Measurements from ENCODE around the gene RAB13. TPM values are rescaled to one million over a fixed set of nuclear protein-coding genes. Genes with fewer than 3 reads are reported as not detected.

Gene RAB13
- total RNA-seq, 1 donor from 2014 or later: 35.4 TPM

DNA sequence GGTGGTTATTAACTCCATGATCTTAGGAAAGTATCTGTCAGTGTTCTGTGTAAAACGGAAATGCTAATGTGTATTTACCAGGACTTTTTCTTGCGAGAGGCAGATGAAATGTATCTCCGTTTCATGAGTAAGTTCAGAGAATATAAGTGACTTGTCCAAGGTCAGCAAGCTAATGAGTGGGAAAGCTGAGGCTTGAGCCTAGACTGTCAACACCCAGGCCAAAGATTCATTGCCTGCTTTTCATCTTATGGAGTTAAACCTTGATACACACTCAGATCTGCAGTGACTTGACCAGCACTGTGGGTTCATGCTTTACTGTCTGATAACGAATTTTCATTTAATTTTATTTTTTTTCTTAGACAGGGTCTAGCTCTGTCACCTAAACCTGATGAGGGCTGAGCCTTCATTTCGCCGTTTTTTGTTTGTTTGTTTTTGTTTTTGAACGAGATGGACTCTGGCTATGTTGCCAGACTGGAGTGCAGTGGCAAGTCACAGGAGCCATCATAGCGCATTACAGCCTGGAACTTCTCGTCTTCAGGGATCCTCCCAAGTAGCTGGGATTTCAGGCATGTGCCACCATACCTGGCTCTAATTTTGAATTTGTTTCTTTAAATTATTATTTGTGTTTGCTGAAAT, 7.7 kb downstream of the RAB13 start:
- DNase-seq (ENCODE audit: low read depth in 2 of 2): no peak

DNA sequence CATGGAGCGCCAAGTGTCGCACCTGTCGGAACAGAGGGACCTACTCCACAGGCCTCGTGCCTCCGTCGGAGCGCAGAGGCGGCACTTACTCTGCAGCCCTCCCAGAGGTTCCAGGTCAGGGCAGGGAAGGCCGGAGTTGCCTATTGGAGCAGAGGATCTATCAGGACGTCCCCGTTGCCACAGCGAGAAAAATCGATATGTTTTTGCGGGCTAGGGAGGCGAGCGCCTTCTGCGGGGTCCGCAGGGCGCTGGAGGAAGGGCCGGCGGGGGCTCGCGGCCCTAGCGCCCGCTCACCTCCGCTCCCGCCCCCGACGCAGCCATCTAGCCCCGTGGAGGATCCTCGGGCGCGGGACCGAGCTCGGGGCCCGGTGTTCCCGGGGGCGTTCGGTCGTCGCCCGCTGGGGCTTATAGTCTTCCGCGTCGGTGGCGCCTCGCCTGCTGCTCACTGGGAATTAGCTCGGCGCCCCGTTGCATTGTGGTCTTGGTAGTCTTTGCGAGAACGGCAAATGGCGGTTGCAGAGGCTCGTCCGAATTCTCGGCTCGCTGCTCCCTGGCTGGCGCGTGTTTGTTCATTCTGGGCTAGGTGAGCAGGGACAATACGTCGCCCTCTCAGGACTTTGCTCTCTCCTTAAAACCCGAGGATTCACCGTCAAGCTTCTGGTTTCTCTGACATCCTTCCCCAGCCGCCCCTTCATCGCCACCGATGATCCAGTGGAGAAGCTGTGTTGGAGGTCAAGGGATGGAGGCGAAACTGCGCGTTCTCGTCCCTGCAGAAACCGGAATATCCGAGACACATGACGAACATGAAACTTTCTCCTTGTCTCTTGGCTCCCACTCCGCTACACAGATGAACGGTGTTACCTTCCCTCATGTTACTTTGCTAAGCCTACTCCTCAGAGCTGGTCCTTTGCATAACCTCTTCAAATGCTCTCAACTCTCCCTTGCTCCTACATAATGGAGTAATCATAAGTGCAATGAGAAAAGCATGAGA, 8.6 kb downstream of the RAB13 start, which contains the start of gene JTB:
Gene JTB, minus strand, starts transcription at position 425 of the 991 bp plus-strand sequence. Its CDS starts 422 bp downstream, at position 3.
- DNase-seq (ENCODE audit: low read depth in 2 of 2): peak; percentile 55 to 89

DNA sequence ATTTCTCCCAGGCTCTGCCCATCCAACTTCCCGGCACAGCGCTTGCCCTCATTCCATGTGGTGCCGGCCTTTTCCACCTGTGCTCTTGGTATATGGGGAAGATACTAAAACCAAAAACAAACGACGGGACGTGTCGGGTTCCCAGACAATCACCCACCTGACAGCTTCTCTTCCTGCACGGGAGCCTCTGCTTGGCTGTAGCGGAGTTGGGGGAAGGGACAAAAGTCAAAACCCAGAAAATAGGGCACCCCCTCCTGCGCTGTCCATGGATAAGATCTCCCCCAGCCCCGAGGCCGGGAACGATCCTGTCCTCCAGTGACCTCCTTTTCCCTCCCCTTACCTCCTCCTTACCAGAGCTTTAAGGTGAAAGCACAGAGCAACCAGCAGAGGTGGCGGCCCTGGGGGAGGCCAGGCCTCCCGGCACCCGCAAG, 9.3 kb downstream of the RAB13 start:
- no peak for DNase-seq (ENCODE audit: low read depth in 2 of 2)

DNA sequence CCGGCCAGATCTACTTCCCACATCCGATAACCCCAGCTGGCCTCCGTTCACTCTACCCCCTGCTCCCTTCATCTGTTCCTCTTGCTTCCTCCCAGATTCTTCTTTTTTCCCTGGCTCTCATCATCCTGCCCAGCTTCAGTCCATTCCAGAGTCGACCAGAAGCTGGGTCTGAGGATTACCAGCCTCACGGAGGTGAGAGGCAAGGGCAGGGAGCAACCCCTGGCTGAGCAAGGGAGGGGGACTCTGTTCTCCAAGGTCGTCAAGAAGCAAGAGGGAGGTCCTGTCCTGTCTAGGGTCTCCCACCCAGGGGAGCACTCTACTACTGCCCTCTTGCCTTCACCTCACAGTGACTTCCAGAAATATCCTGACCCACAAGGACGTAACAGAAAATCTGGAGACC, 12.6 kb downstream of the RAB13 start:
- no peak for DNase-seq (ENCODE audit: low read depth in 2 of 2)

DNA sequence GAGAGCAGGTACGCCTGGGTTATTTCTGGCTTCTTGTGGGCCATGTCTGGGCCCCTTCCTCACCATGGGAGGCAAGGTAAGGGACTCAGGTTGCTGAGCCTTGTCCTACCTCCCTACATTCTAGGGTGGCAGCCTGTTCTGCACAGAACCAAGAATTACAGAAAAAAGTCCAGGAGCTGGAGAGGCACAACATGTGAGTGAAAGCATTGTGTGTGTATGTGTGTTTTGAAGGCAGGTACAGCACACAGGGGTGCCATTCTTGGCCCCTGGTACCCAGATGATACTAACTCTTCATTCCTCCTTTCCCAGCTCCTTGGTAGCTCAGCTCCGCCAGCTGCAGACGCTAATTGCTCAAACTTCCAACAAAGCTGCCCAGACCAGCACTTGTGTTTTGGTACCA, 13.1 kb downstream of the RAB13 start:
- no peak for DNase-seq (ENCODE audit: low read depth in 2 of 2)

DNA sequence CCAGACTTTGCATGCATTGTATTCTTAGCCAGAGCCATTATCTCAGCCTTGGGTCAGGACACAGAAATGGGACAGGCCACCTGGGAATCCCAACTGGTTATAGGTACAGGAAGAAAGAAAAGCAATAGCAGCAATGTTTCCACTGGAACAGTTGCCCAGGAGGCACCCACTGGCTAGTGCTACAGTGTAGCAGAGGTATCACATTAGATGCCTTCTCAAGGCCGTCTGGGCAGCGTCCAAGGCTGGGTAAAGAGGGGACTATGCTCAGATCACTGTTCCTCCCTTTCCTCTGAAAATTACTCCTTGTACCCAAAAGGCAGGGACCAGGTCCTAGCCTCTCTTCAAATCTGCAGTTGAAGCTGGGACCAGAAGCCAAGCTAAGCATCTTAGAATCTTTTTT, 15.8 kb downstream of the RAB13 start:
- DNase-seq (ENCODE audit: low read depth in 2 of 2): no peak

DNA sequence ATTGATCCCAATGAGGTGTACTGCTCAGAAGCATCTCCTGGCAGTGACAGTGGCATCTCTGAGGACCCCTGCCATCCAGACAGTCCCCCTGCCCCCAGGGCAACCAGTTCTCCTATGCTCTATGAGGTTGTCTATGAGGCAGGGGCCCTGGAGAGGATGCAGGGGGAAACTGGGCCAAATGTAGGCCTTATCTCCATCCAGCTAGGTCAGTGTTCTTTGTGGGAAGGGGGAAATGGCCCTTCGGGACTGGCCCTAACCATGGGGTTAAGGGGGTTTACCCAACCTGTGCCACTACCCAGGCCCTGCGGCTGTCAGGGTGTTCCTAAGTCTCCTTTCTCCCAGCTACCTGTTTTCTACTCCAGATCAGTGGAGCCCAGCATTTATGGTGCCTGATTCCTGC, 17.2 kb downstream of the RAB13 start:
- no peak for DNase-seq (ENCODE audit: low read depth in 2 of 2)

DNA sequence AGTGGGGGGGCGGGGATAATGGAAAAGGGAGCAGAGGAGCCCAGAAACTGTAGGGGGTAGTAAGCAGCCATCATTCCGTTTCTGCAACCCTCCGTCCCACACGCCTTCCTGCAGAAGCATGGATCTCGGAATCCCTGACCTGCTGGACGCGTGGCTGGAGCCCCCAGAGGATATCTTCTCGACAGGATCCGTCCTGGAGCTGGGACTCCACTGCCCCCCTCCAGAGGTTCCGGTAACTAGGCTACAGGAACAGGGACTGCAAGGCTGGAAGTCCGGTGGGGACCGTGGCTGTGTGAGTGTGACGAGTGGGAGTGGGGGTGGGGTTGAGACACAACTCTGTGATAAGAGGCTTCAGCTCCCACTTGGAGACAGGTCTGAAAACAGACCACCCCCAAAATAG, 17.7 kb downstream of the RAB13 start:
- DNase-seq (ENCODE audit: low read depth in 2 of 2): no peak

DNA sequence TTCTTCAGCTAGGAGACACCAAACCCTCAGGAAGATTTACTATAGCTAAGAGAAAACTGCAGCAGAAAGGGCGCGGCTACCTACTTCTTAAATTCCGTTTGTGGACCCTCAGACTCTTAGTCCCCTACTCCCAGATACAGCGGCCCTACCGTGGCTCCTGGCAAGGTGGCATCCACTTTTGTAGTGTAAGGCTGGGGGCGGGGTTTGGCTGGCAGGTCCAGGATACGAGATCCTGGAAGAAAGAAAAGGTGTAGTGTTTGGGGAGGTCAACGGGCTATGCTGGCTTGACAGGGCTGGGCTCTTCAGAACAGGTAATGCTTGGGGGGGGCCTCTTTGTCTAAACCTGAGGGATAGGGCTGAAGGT, 18.2 kb downstream of the RAB13 start:
- DNase-seq (ENCODE audit: low read depth in 2 of 2): no peak

DNA sequence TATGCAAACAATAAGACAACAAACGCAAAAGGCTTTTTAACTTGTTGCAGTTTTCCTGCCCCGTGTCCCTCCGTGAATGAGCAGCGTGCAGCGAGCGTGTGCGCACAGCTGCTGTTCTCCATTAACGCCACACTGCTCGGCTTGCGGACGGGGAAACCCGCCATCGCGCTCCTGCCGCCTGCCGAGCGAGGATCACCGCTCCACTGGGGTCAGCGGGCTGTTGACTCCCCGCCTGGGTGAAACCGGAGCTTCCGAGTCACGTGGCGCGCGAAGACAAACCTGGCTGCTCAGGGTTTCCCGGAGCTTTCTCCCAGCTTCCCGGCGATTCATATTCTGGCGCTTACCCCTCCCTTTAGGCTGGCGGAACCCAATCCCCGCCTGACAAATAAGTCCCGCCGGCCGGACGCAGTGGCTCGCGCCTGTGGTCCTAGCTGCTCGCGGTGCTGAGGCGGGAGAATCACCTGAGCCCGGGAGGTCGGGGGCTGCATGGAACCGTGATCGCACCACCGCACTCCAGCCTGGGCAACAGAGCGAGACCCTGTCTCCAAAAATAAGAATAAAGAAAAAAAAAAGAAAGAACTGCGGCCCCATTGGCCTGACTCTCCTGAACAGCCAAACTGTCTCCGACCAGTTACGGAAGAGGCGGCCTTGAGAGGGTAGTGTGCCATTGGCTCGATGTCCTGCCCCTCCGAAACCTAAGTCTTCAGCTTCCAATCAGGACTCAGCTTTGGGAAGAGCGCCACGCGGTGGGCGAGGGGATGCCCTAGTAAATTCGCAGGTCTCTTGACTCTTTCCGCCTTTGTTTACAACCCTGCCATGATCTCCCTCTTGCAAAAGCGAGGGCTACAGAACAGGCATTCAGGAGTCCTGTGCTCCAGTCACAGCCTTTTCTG, 18.8 kb downstream of the RAB13 start, which contains the start of gene CREB3L4:
Gene CREB3L4, plus strand, starts transcription at position 796 of the 893 bp plus-strand sequence. CDS start 624 bp downstream, outside the sequence.
- DNase-seq (ENCODE audit: low read depth in 2 of 2): peak; percentile 95 to 99

DNA sequence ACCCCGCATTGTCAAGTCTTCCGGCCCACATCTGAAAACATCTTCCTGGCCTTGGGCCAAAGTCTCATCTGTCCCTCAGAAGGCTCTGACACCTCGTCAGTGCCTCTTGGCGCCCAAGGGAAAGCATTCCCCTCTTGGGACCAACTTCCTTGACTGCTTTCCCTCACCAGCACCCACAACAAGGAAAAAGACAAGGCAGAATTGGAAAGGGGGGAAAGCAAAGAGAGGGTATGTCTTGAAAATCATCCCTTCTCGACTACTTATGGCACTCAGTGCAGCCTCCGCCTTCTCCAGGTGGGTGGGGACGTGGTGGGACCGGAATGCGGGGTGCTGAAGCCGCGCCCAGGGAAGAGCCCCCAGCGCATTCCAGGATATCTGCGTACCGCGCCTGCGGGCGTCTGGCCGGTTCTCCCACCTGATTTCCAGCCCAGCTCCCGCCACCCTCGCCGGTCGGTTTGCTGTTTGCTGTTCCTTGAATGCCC, 22.2 kb downstream of the RAB13 start:
- peak in 1 of 2 donors; percentile 45 for DNase-seq (ENCODE audit: low read depth in 2 of 2)

DNA sequence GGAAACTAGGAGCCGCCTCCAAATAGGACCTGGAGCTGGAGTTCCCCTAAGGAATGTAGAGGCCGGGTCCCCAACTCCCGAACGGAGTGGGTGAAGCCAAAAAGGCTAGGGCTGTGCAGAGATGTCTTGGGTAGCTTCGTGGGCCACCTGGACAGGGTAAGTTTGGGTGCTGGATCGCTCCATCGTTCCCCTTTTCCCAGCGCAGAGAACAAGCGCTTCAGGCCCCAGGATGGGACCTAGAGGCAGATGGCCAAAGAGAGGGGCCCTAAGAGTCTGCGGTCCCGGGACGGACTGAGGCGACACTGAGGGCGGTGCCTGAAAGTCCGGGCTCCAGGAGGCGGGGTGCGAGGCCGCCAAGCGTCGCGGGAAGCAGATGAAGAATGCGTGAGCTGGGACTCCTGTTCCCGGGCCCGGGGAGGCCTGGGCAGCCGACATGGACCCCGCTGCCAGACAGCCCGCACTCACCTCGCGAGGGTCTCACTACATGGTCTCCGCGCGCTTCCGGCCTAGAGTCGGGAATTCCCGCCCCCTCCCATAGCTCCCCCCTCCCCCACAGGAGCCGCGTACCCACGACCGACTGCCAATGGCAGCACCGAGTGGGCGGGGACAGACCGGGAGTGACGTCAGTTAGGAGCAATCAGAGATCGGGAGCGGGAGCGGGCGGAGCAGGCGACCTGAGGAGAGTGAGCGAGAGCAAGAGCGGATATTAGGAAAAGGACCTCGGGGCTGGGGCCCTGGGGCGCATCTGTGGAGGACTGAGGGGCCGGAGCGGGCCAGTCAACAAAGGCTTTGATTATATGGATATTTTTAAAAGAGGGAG, 22.9 kb downstream of the RAB13 start, which contains the start of gene SLC39A1:
Gene SLC39A1, minus strand, starts transcription at position 508 of the 820 bp plus-strand sequence. CDS start 822 bp downstream, outside the sequence.
- peak; percentile 94 to 98 for DNase-seq (ENCODE audit: low read depth in 2 of 2)

DNA sequence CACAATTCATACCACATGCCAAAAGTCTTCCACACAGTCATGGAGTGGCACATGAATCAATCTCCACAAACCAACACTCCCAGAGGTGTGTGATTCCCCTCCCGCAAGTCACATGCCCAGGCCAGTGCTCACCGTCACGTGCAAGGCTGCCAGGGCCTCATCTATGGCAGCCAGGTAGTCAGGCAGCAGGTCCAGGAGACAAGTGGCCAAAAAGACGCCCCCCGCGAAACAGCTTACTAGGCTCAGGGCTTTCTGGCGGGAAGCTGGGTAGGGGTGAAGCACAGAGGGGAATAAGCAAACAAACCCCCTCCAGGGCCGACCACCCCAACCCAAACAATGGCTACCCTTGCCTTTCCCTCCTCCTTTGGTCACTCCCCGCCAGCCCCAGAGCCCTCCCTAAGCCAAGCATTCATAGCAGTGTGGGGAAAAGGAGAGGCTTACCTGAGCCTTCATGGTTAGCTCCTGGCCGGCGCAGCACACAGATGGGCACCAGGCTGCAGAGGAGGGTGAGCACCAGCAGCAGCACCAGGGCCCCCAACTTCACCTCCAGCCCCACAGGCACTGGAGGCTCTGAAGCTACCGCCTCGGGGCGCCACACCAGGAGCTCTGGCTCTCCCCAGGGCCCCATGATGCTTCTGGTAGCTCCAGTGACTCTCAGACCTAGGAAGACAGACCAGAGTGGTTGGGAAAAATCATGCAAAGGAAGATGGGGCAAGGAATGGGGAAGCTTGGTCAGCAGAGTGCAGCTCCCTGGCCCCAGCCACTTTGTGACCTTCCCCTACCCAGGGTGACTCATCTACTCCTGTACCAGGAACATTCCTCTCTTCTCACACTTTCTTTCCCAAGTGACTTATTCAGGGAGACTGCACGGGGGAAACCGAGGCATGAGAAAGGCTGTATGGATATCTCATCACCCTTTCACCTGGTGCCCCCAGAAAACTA, 23.8 kb downstream of the RAB13 start:
- peak in 1 of 2 donors; percentile 58 for DNase-seq (ENCODE audit: low read depth in 2 of 2)

DNA sequence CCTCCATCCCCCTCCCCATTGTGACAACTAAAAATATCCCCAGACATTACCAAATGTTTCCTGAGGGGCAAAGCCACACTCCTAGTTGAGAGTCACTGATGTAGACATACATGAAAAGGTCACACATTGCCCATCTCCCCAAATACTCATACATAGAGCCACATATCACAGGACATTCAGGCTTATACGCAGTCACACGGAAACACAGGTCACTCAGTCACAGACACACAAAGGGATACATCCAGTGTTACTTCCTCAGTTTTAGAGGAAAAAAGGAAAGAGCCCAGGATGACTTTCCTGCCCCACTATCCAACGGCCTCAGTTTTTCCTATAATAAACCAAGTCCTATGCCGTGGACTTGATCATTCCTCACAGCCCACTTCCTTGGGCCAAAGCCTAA, 24.7 kb downstream of the RAB13 start:
- peak; percentile 19 to 55 for DNase-seq (ENCODE audit: low read depth in 2 of 2)

DNA sequence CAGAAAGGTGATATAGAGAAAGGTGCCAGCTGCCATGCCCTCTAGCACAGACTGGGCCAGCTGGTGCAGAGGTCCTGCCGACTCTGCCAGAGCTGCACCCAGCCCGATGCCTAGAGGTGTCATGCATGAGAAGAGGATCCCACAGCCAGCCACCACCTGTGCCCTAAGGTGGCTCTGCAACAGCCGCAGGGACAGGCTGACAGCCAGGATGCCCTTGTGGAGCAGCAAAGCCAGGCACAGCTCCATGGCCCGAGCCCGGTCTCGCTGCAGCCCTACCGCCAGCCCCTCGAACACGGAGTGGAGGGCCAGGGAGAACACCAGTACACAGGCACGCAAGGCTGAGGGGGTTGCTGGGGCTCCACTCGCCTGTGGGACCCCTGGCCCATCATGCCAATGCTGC, 25.9 kb downstream of the RAB13 start:
- DNase-seq (ENCODE audit: low read depth in 2 of 2): no peak

DNA sequence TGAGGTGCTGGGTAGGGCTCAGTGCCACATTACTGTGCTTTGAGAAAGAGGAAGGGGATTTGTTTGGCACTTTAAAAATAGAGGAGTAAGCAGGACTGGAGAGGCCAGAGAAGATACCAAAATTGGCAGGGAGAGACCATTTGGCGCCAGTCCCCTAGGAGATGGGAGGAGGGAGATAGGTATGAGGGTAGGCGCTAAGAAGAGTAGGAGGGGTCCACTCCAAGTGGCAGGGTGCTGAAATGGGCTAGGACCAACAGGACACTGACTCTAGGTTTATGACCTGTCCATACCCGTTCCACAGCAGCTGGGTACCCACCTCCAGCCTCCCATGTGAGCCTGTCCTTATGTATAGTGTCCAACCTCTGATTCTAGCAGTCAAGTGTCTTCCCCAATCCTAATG, 26.7 kb downstream of the RAB13 start:
- DNase-seq (ENCODE audit: low read depth in 2 of 2): no peak

DNA sequence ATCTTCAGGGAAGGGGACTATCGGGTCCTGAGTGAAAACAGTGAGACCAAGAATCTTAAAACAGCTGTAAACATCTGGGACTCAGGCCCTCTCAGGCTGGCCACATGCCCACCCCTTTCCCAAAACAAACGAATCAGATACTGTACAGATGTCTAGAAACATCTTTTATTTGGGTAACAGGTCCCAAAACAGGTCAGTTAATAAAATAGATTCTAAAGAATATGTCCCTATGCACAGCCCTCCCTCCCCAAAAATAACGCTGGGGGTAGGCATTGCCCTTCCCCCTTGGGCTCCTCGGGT, 27.2 kb downstream of the RAB13 start:
- DNase-seq (ENCODE audit: low read depth in 2 of 2): no peak

DNA sequence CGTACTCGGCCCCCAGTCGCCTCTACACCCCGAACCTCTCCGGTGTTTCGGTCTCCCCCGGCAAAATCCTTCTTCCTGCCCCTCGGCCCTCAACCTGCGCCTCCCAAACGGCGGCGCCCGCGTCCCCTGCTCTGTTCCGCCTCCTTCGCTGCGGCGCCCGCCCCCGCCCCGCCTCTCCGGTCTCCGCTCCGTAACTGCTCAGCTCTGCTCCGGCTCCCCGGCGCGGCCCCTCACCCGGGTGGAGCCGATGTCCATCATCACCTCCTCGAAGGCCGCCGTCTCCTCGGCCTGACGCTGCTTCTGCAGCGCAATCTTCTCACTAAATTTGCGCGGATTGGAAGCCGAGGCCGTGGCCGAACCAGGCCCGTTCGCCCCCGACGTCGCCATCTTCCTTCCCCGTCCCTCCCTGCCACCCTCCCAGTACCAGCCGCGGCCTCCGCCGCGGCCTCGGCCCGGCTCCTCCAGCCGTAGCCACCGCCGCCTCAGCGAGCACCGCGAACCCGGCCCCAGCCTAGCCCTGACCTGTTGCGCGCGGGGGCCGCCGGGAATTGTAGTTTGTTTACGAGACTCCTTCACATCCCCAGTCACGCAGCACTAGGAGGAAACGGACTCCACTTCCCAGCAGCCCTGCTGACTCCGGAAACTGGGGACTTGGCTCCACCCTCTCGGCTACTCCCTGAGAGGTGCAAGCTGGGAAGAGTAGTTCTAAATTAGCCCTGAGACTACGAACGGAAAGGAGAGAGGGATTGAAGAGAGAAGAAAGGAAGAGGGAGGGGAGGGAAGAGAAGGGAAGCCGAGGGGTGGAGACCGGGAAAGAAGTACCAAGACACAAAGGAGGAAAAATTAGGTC, 27.8 kb downstream of the RAB13 start, which contains the start of gene CRTC2:
Gene CRTC2, minus strand, starts transcription at position 502 of the 850 bp plus-strand sequence. Its CDS starts 115 bp downstream, at position 387.
- DNase-seq (ENCODE audit: low read depth in 2 of 2): peak; percentile 92 to 98

Data from dermis microvascular lymphatic vessel endothelial cell (primary cell).